HepG2 (cell line): ENCODE data around the gene SRD5A3. TPM values are rescaled to one million over a fixed set of nuclear protein-coding genes. Genes with fewer than 3 reads are reported as not detected.

ENCODE experiments used
- AHR ChIP-seq: IDR thresholded peaks from 2 replicates; pipeline ENCODE4 v1.6.1; 2018; ENCODE audit warnings: missing genetic modification reagents, missing compliant biosample characterization
- DMTF1 ChIP-seq: sonication (generic); formaldehyde crosslinking; IDR thresholded peaks from 2 replicates; pipeline ENCODE4 v1.4.0; 2020; ENCODE audit warnings: mild to moderate bottlenecking, missing genetic modification reagents
- ELF3 ChIP-seq: IDR thresholded peaks from 2 replicates; pipeline ENCODE4 v1.6.1; 2016; ENCODE audit warnings: missing genetic modification reagents, missing compliant biosample characterization
- HNRNPK ChIP-seq: fragments of 200-400 bp; formaldehyde crosslinking; IDR thresholded peaks from 2 replicates; pipeline ENCODE4 v1.6.1; 2018; ENCODE audit warnings: low read length, low read depth, moderate library complexity, mild to moderate bottlenecking; ENCODE audit not compliant: poor library complexity, severe bottlenecking
- KDM5B ChIP-seq: sonication (generic); formaldehyde crosslinking; IDR thresholded peaks from 2 replicates; pipeline ENCODE4 v1.4.0; 2020; ENCODE audit warnings: missing genetic modification reagents, mild to moderate bottlenecking, borderline replicate concordance
- MEF2D ChIP-seq: sonication (generic); formaldehyde crosslinking; IDR thresholded peaks from 2 replicates; pipeline ENCODE4 v1.5.1; 2020; ENCODE audit warnings: mild to moderate bottlenecking, missing genetic modification reagents
- NCOR1 ChIP-seq: fragments of 200-600 bp; sonication (generic); IDR thresholded peaks from 2 replicates; pipeline ENCODE4 v1.7.0; 2017; ENCODE audit warnings: antibody characterized with exemption, low read length, borderline replicate concordance
- RFXAP ChIP-seq: sonication (generic); formaldehyde crosslinking; IDR thresholded peaks from 2 replicates; pipeline ENCODE4 v1.4.0; 2020; ENCODE audit warnings: missing genetic modification reagents, borderline replicate concordance
- SIN3B ChIP-seq: fragments of 150-350 bp; IDR thresholded peaks from 2 replicates; pipeline ENCODE4 v1.6.1; 2014; ENCODE audit warnings: low read length
- SMARCC2 ChIP-seq: fragments of 450-650 bp; IDR thresholded peaks from 2 replicates; pipeline ENCODE4 v1.6.1; 2017; ENCODE audit warnings: antibody characterized with exemption, mild to moderate bottlenecking
- SRSF4 ChIP-seq: fragments of 200-400 bp; formaldehyde crosslinking; IDR thresholded peaks from one replicate; pipeline ENCODE4 v1.6.1; 2018; ENCODE audit warnings: mild to moderate bottlenecking, low read depth, low read length, moderate library complexity; ENCODE audit not compliant: poor library complexity, severe bottlenecking
- SSRP1 ChIP-seq: IDR thresholded peaks from 2 replicates; pipeline ENCODE4 v1.6.1; 2016; ENCODE audit warnings: control low read depth
- TRIM24 ChIP-seq: sonication (generic); formaldehyde crosslinking; IDR thresholded peaks from 2 replicates; pipeline ENCODE4 v1.8.0; 2022; ENCODE audit warnings: mild to moderate bottlenecking, missing genetic modification reagents
- WIZ ChIP-seq: sonication (generic); formaldehyde crosslinking; IDR thresholded peaks from 2 replicates; pipeline ENCODE4 v1.5.1; 2020; ENCODE audit warnings: mild to moderate bottlenecking, missing genetic modification reagents
- ZFP1 ChIP-seq: IDR thresholded peaks from 2 replicates; pipeline ENCODE4 v1.6.1; 2016
- ZMYM3 ChIP-seq: sonication (generic); formaldehyde crosslinking; IDR thresholded peaks from 2 replicates; pipeline ENCODE4 v1.5.1; 2020; ENCODE audit warnings: mild to moderate bottlenecking, missing genetic modification reagents
- ZNF20 ChIP-seq: sonication (generic); formaldehyde crosslinking; IDR thresholded peaks from 2 replicates; pipeline ENCODE4 v1.4.0; 2020; ENCODE audit warnings: mild to moderate bottlenecking, moderate library complexity, missing genetic modification reagents
- ZNF230 ChIP-seq: sonication (generic); formaldehyde crosslinking; IDR thresholded peaks from 2 replicates; pipeline ENCODE4 v1.4.0; 2020; ENCODE audit warnings: mild to moderate bottlenecking, missing genetic modification reagents
- ZNF510 ChIP-seq: sonication (generic); formaldehyde crosslinking; IDR thresholded peaks from 2 replicates; pipeline ENCODE4 v1.4.0; 2020; ENCODE audit warnings: low read depth, mild to moderate bottlenecking, missing genetic modification reagents
- ZNF598 ChIP-seq: sonication (generic); formaldehyde crosslinking; IDR thresholded peaks from 2 replicates; pipeline ENCODE4 v1.5.1; 2020; ENCODE audit warnings: mild to moderate bottlenecking, missing genetic modification reagents, borderline replicate concordance
- ZNF766 ChIP-seq: sonication (generic); formaldehyde crosslinking; IDR thresholded peaks from 2 replicates; pipeline ENCODE4 v1.5.0; 2020; ENCODE audit warnings: missing genetic modification reagents, borderline replicate concordance
- ZNF816 ChIP-seq: sonication (generic); formaldehyde crosslinking; IDR thresholded peaks from 2 replicates; pipeline ENCODE4 v1.8.0; 2022; ENCODE audit warnings: missing genetic modification reagents, mild to moderate bottlenecking, borderline replicate concordance
- polyA plus RNA-seq, 8 experiments: library from polyadenylated mRNA; depleted of rRNA in 3 of 8; stranded (reverse) in 7 of 8; unstranded in 1 of 8; fragments of >200 nt; fragmentation: Illumina TruSeq in 4 of 8; extraction: Trizol in 4 of 8; gene quantifications; 2 replicates each; pipeline versions ENCODE4 v1.2.1 to v1.2.3, GENCODE V29; 2011 to 2016; ENCODE audit warnings: low read depth in 4 of 8, missing spikeins in 1 of 8, mixed read lengths in 1 of 8; ENCODE audit not compliant: insufficient read depth in 1 of 8
- total RNA-seq, 5 experiments: library from RNA; depleted of rRNA; stranded (reverse); fragments of >200 nt; fragmentation: Illumina TruSeq; extraction: Trizol; gene quantifications; 2 replicates each; pipeline ENCODE4 v1.2.3, GENCODE V29; 2016; ENCODE audit warnings: low read depth in 1 of 5
- TF ChIP-seq, protein P1 (sequence below): sonication (generic); formaldehyde crosslinking; IDR thresholded peaks from 2 replicates; pipeline ENCODE4 v1.8.0; 2022; ENCODE audit warnings: mild to moderate bottlenecking, missing genetic modification reagents; ENCODE audit not compliant: insufficient replicate concordance
- TF ChIP-seq, protein P2 (sequence below): sonication (generic); formaldehyde crosslinking; IDR thresholded peaks from 2 replicates; pipeline ENCODE4 v1.4.0; 2020; ENCODE audit warnings: mild to moderate bottlenecking, missing genetic modification reagents

SRD5A3 gene
- total and polyA plus RNA-seq, 2 of the 13 experiments (the other 11 are each of a cell fraction or from before 2014, with no cell fraction given), result 12.4 to 18.4 TPM

GRCh38 chr4:55345980-55346850 lies at the start of gene SRD5A3 (continued):
- TF ChIP-seq ZNF510 (CRISPR knock-in tag) (no peak), SSRP1 (CRISPR knock-in tag) (no peak), ZNF816 (no peak), ZNF766 (CRISPR knock-in tag) (no peak), MEF2D (no peak), ZFP1 (no peak), SRSF4 (no peak), TRIM24 (CRISPR knock-in tag) (no peak), HNRNPK (peak; percentile 51), ZNF230 (CRISPR knock-in tag) (no peak), KDM5B (CRISPR knock-in tag) (peak; percentile 87; the same call in 1 of the 2 replicates), DMTF1 (CRISPR knock-in tag) (no peak; the same call in 1 of the 2 replicates), ELF3 (CRISPR knock-in tag) (no peak), NCOR1 (no peak), RFXAP (0 out of 2 replicates have a peak, but pooled peaks have one; percentile 65), SMARCC2 (no peak), SIN3B (no peak), ZNF598 (CRISPR knock-in tag) (no peak; the same call in 1 of the 2 replicates), ZNF20 (no peak), ZMYM3 (CRISPR knock-in tag) (0 out of 2 replicates have a peak, but pooled peaks have one; percentile 8), AHR (CRISPR knock-in tag) (no peak), WIZ (CRISPR knock-in tag) (0 out of 2 replicates have a peak, but pooled peaks have one; percentile 26)
- TF ChIP-seq, protein P1, sequence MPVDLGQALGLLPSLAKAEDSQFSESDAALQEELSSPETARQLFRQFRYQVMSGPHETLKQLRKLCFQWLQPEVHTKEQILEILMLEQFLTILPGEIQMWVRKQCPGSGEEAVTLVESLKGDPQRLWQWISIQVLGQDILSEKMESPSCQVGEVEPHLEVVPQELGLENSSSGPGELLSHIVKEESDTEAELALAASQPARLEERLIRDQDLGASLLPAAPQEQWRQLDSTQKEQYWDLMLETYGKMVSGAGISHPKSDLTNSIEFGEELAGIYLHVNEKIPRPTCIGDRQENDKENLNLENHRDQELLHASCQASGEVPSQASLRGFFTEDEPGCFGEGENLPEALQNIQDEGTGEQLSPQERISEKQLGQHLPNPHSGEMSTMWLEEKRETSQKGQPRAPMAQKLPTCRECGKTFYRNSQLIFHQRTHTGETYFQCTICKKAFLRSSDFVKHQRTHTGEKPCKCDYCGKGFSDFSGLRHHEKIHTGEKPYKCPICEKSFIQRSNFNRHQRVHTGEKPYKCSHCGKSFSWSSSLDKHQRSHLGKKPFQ (CRISPR knock-in tag), result peak; percentile 38
- TF ChIP-seq, protein P2, sequence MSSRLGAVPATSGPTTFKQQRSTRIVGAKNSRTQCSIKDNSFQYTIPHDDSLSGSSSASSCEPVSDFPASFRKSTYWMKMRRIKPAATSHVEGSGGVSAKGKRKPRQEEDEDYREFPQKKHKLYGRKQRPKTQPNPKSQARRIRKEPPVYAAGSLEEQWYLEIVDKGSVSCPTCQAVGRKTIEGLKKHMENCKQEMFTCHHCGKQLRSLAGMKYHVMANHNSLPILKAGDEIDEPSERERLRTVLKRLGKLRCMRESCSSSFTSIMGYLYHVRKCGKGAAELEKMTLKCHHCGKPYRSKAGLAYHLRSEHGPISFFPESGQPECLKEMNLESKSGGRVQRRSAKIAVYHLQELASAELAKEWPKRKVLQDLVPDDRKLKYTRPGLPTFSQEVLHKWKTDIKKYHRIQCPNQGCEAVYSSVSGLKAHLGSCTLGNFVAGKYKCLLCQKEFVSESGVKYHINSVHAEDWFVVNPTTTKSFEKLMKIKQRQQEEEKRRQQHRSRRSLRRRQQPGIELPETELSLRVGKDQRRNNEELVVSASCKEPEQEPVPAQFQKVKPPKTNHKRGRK, result no peak
